Activated T-cell treated with anti-CD3 and anti-CD28 coated beads, Interleukin-2, amount 50 U/mL, for 24 hours (primary cell): ENCODE measurements around the gene ZNF627.
"Not testable (repeated sequence)": the region's sequence is repeated elsewhere in the genome, so short reads cannot be mapped to it uniquely, and the experiment has no call there.

ENCODE experiments used
- DNase-seq: peaks from one replicate; pipeline ENCODE4 v3.0.0-alpha.2; 2020
- H3K27ac Mint-ChIP-seq: 2 replicates; pipeline ENCODE4 v1.8.0; 2020; ENCODE audit warnings: mild to moderate bottlenecking, mixed read lengths
- H3K27me3 Mint-ChIP-seq: 2 replicates; pipeline ENCODE4 v1.8.0; 2020; ENCODE audit warnings: mixed read lengths
- H3K36me3 Mint-ChIP-seq: 2 replicates; pipeline ENCODE4 v1.8.0; 2020; ENCODE audit warnings: low read depth, mixed read lengths
- H3K4me1 Mint-ChIP-seq: 2 replicates; pipeline ENCODE4 v1.8.0; 2020; ENCODE audit warnings: low read depth, mixed read lengths
- H3K4me3 Mint-ChIP-seq: 2 replicates; pipeline ENCODE4 v1.8.0; 2020; ENCODE audit warnings: mild to moderate bottlenecking, moderate library complexity, mixed read lengths
- H3K9me3 Mint-ChIP-seq: 2 replicates; pipeline ENCODE4 v1.8.0; 2020; ENCODE audit warnings: mixed read lengths

Gene ZNF627

GRCh38 chr19:11587975-11588631, 9.2 kb upstream of the ZNF627 start:
- H3K9me3 Mint-ChIP-seq: no peaks in the 10 kb centered on the region
- H3K36me3 Mint-ChIP-seq: no peaks in the 10 kb centered on the region
- H3K27ac Mint-ChIP-seq: no peak overlapping the region
- DNase-seq: no peak
- no peaks in the 10 kb centered on the region for H3K27me3 Mint-ChIP-seq
- no peak overlapping the region for H3K4me3 Mint-ChIP-seq
- peaks cover 9% of the 10 kb centered on the region for H3K4me1 Mint-ChIP-seq

GRCh38 chr19:11594084-11594483, 3.2 kb upstream of the ZNF627 start:
- peaks cover 14% of the 10 kb centered on the region for H3K4me1 Mint-ChIP-seq
- H3K36me3 Mint-ChIP-seq: peaks cover 11% of the 10 kb centered on the region
- H3K27ac Mint-ChIP-seq: no peak overlapping the region
- H3K9me3 Mint-ChIP-seq: no peaks in the 10 kb centered on the region
- no peak for DNase-seq
- H3K27me3 Mint-ChIP-seq: no peaks in the 10 kb centered on the region
- H3K4me3 Mint-ChIP-seq: no peak overlapping the region

DNA sequence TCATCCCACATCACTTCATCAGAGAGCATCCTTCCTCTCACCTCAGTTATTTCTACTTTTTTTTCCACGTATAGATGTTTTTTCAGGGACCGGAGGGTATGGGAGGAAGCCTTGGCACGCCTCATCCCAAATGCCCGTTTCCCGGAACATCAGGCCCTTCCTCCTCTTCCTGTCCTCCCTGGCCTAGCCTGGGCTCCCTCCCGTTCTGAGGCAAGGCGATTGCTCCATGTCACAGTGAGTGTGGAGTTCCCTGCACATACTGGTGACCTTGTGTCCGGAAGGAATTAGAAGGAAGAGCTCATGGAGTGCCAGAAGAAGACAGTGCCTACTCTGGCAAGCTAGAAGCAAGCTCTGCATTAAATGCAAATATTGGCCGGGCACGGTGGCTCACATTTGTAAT, 1.1 kb upstream of the ZNF627 start:
- no peaks in the 10 kb centered on the region for H3K27me3 Mint-ChIP-seq
- no peaks in the 10 kb centered on the region for H3K9me3 Mint-ChIP-seq
- peaks cover 29% of the 10 kb centered on the region for H3K4me1 Mint-ChIP-seq
- no peak overlapping the region for H3K27ac Mint-ChIP-seq
- no peak for DNase-seq
- H3K4me3 Mint-ChIP-seq: no peak overlapping the region
- H3K36me3 Mint-ChIP-seq: peaks cover 19% of the 10 kb centered on the region

DNA sequence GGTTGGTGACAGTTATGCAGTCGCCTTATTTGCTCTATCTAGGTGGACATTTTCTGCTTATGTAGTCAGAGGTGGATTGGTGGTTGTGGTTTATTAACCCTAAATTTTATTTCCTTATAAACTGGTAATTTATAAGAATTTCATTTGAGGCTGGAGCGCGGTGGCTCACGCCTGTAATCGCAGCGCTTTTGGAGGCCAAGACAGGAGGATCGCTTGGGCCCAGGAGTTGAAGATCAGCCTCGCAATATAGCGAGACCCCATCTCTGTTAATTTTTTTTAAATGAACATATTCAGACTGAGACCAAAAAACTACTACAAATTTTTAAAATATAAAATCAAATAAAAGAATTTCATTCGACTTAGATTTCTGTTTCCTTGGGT, 810 bp downstream of the ZNF627 start:
- no peaks in the 10 kb centered on the region for H3K27me3 Mint-ChIP-seq
- H3K9me3 Mint-ChIP-seq: no peaks in the 10 kb centered on the region
- H3K36me3 Mint-ChIP-seq: peaks cover 26% of the 10 kb centered on the region
- no peak for DNase-seq
- peak overlapping the region; percentile 90 for H3K4me3 Mint-ChIP-seq
- H3K27ac Mint-ChIP-seq: peak overlapping the region; percentile 85
- peaks cover 35% of the 10 kb centered on the region for H3K4me1 Mint-ChIP-seq

- Mint-ChIP-seq H3K27ac (no peak overlapping the region), H3K4me1 (peaks cover 35% of the 10 kb centered on the region), H3K36me3 (peaks cover 31% of the 10 kb centered on the region), H3K4me3 (peak overlapping the region; percentile 90), H3K27me3 (no peaks in the 10 kb centered on the region), H3K9me3 (no peaks in the 10 kb centered on the region)
- DNase-seq: no peak
Measured at GRCh38 chr19:11598746-11599145, 1.5 kb downstream of the ZNF627 start.

DNA sequence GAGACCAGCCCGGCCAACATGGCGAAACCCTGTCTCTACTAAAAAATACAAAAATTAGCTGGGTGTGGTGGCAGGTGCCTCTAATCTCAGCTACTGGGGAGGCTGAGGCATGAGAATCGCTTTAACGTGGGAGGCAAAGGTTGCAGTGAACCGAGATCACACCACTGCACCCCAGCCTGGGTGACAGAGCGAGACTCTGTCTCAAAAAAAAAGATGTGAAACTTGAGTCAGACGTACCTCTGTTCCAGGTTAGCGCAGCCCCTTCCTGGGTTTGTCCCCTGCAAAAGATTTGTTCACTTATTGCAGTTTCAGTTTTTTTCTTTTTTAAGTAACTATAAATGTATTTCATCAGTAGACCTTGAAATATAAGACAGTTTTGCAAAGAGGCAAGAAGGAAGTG, 2.4 kb downstream of the ZNF627 start:
- peaks cover 40% of the 10 kb centered on the region for H3K36me3 Mint-ChIP-seq
- not testable (repeated sequence) for H3K27ac Mint-ChIP-seq, H3K9me3 Mint-ChIP-seq, H3K27me3 Mint-ChIP-seq, H3K4me3 Mint-ChIP-seq, DNase-seq
- H3K4me1 Mint-ChIP-seq: peaks cover 35% of the 10 kb centered on the region

- peaks cover 59% of the 10 kb centered on the region for H3K36me3 Mint-ChIP-seq
- no peak for DNase-seq
- no peaks in the 10 kb centered on the region for H3K27me3 Mint-ChIP-seq
- peaks cover 17% of the 10 kb centered on the region for H3K9me3 Mint-ChIP-seq
- no peak overlapping the region for H3K27ac Mint-ChIP-seq
- H3K4me3 Mint-ChIP-seq: no peak overlapping the region
- peaks cover 6% of the 10 kb centered on the region for H3K4me1 Mint-ChIP-seq
Measured at GRCh38 chr19:11606484-11606883, 9.2 kb downstream of the ZNF627 start.

GRCh38 chr19:11611730-11612129, 14.4 kb downstream of the ZNF627 start:
- peaks cover 57% of the 10 kb centered on the region for H3K36me3 Mint-ChIP-seq
- H3K4me1 Mint-ChIP-seq: peaks cover 5% of the 10 kb centered on the region
- DNase-seq: no peak
- H3K9me3 Mint-ChIP-seq: peaks cover 12% of the 10 kb centered on the region
- no peaks in the 10 kb centered on the region for H3K27me3 Mint-ChIP-seq
- no peak overlapping the region for H3K27ac Mint-ChIP-seq
- no peak overlapping the region for H3K4me3 Mint-ChIP-seq

DNA sequence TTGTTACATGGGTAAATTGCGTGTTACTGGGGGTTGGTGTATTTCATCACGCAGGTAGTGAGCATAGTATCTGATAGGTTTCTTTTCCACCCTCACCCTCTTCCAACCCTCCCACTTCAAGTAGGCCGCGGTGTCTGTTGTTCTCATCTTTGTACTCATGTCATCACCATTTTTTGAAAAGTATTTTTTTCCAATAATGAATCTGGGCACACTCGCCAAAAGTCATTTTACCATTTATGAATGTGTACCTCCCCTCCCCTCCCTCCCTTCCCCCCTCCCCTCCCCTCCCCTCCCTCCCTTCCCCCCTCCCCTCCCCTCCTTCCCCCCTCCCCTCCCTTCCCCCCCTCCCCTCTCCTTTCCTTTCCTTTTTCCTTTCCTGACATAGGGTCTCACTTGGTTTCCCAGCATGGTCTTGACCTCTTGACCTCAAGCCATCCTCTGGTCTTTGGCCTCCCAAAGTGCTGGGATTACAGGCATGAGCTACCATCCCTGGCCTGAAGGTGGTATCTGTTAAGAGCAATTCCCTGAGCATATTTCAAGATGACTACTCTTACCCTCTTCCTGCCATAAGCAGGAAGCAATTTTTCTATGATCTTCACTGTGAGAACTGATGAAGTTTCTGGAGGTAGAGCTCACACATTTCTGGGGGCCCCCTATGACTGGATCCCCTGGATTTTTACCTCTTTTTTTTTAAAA, 15.7 kb downstream of the ZNF627 start:
- no peak for DNase-seq
- Mint-ChIP-seq H3K27me3 (no peaks in the 10 kb centered on the region), H3K36me3 (peaks cover 58% of the 10 kb centered on the region), H3K4me3 (no peak overlapping the region), H3K4me1 (peaks cover 5% of the 10 kb centered on the region), H3K27ac (no peak overlapping the region), H3K9me3 (peaks cover 17% of the 10 kb centered on the region)

DNA sequence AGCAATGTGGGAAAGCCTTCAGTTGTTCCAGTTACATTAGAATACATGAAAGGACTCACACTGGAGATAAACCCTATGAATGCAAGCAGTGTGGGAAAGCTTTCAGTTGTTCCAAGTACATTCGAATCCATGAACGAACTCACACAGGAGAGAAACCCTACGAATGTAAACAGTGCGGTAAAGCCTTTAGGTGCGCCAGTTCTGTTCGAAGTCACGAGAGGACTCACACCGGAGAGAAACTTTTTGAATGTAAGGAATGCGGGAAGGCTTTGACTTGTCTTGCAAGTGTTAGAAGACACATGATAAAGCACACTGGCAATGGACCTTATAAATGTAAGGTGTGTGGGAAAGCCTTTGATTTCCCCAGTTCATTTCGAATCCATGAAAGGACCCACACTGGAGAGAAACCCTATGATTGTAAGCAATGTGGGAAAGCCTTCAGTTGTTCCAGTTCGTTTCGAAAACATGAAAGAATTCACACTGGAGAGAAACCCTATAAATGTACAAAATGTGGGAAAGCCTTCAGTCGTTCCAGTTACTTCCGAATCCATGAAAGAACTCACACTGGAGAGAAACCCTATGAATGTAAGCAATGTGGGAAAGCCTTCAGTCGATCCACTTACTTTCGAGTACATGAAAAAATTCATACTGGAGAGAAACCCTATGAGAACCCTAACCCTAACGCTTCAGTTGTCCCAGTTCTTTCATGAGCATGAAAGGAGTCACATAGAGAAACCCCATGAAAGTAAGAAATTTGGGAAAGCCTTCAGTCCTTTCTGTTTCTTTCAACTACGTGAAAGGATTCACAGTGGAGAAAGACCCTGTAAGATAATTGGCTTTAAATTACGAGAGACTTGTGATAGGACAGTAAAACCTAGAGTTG, 20.1 kb downstream of the ZNF627 start:
- Mint-ChIP-seq H3K4me1 (peaks cover 5% of the 10 kb centered on the region), H3K4me3 (no peak overlapping the region), H3K36me3 (peaks cover 85% of the 10 kb centered on the region), H3K9me3 (peaks cover 31% of the 10 kb centered on the region), H3K27me3 (no peaks in the 10 kb centered on the region), H3K27ac (no peak overlapping the region)
- DNase-seq: no peak

DNA sequence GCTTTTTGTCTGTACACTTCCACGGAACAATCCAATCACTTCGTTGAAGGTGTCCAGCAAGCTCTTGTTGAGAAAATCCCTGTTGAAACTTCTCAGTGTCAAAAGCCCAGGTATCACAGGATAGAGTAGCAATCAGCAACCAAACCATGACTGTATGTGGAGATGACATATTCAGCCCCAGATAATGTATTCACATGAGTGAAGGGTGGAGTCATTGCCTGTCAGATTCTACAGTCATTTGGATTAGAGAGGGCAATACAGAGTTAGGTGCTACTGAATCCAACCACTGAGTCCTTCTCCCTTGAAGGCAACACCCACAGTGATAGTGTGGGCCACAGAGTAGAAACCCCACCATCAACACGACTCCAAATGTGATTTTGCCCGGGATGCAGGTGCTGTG, 23.3 kb downstream of the ZNF627 start:
- no peak overlapping the region for H3K4me3 Mint-ChIP-seq
- H3K4me1 Mint-ChIP-seq: peaks cover 15% of the 10 kb centered on the region
- peaks cover 16% of the 10 kb centered on the region for H3K27me3 Mint-ChIP-seq
- peaks cover 61% of the 10 kb centered on the region for H3K36me3 Mint-ChIP-seq
- no peak for DNase-seq
- H3K27ac Mint-ChIP-seq: no peak overlapping the region
- peaks cover 28% of the 10 kb centered on the region for H3K9me3 Mint-ChIP-seq

DNA sequence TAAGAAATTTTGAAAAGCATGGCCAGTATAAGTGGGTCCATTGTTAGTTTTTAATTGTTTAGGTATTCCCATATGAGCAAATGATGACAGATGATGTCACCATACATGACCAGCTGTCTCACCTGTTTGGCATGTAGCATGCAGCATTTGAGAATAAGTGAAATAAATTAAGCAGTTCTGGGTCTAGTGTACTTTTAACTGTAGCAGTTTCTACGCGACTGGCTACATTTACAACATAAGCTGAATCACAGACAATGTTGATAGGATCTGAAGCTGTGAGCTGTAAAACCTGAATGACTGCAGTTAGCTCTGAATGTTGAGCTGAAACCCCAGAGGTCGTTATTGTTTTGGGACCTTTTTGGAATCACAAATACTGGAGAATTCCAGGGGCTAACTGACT, 25.1 kb downstream of the ZNF627 start:
- not testable (repeated sequence) for H3K27ac Mint-ChIP-seq, DNase-seq, H3K4me3 Mint-ChIP-seq
- H3K27me3 Mint-ChIP-seq: peaks cover 28% of the 10 kb centered on the region
- peaks cover 44% of the 10 kb centered on the region for H3K36me3 Mint-ChIP-seq
- peaks cover 15% of the 10 kb centered on the region for H3K4me1 Mint-ChIP-seq
- peaks cover 19% of the 10 kb centered on the region for H3K9me3 Mint-ChIP-seq

GRCh38 chr19:11624069-11624463, 26.8 kb downstream of the ZNF627 start:
- Mint-ChIP-seq H3K27ac (no peak overlapping the region), H3K36me3 (peaks cover 27% of the 10 kb centered on the region), H3K4me1 (peaks cover 15% of the 10 kb centered on the region), H3K4me3 (peak overlapping the region; percentile 66), H3K9me3 (peaks cover 8% of the 10 kb centered on the region), H3K27me3 (peaks cover 28% of the 10 kb centered on the region)
- no peak for DNase-seq

- Mint-ChIP-seq H3K27ac (no peak overlapping the region), H3K4me1 (peaks cover 15% of the 10 kb centered on the region), H3K4me3 (no peak overlapping the region), H3K27me3 (peaks cover 36% of the 10 kb centered on the region), H3K36me3 (peaks cover 5% of the 10 kb centered on the region), H3K9me3 (peaks cover under 1% of the 10 kb centered on the region)
- DNase-seq: no peak
Measured at GRCh38 chr19:11626252-11626651, 29.0 kb downstream of the ZNF627 start.

DNA sequence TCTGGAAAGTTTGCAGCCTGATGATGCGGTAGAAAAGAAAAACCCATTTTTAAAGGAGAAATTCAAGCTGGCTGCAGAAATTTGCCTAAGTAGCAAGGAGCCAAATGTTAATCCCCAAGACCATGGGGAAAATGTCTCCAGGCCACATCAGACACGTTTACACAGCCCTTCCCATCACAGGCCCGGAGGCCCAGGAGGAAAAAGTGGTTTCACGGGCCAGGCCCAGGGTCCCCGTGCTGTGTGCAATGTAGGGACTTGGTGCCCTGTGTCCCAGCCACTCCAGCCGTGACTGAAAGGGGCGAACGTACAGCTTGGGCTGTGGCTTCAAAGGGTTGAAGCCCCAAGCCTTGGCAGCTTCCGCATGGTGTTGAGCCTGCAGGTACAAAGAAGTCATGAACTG, 35.9 kb downstream of the ZNF627 start:
- H3K27me3 Mint-ChIP-seq: peaks cover 8% of the 10 kb centered on the region
- no peaks in the 10 kb centered on the region for H3K4me1 Mint-ChIP-seq
- H3K27ac Mint-ChIP-seq: no peak overlapping the region
- H3K36me3 Mint-ChIP-seq: no peaks in the 10 kb centered on the region
- no peak for DNase-seq
- no peak overlapping the region for H3K4me3 Mint-ChIP-seq
- peaks cover 15% of the 10 kb centered on the region for H3K9me3 Mint-ChIP-seq
